ENCODE measurements around the gene TOR1B.
A peak's percentile ranks its signal among the peaks of the same experiment; 100 is the strongest.

Gene TOR1B, protein sequence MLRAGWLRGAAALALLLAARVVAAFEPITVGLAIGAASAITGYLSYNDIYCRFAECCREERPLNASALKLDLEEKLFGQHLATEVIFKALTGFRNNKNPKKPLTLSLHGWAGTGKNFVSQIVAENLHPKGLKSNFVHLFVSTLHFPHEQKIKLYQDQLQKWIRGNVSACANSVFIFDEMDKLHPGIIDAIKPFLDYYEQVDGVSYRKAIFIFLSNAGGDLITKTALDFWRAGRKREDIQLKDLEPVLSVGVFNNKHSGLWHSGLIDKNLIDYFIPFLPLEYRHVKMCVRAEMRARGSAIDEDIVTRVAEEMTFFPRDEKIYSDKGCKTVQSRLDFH

DNA sequence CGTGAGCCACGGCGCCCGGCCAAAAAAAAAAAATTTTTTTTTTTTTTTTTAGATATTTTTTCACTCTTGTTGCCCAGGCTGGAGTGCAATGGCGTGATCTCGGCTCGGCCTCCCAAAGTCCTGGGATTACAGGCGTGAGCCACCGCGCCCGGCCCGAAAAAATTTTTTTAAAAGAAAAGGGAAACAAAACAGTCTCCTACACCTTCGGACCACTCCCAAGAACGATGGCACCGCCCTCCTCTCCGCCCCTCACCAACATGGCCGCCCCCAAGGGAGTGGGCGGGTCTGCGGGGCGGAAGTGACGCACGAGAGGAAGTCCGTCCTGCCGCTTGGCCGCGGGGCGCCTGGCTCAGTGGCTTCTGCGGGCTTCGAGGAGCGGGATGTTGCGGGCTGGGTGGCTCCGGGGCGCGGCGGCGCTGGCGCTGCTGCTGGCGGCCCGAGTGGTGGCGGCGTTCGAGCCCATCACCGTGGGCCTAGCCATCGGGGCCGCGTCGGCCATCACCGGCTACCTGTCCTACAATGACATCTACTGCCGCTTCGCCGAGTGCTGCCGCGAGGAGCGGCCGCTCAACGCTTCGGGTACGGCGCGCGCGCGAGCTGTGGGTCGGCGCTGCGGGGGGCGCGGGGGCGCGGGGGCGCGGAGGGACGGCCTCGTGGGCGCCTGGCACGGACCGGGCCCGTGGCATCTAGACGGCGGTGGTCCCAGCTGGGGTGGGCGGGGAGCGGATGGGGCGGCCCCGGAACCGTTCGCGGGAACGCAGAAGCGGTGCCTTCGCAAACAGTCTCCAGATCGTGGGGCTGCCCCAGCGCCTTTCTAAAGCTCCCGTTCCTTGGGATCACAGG, at the start of gene TOR1B:
Gene TOR1B (plus strand): TSS at position 352 of the 843 bp plus-strand sequence. CDS start 29 bp downstream, at position 381.
- Histone ChIP-seq H3F3A (ENCODE audit: insufficient read depth, low read length) (no peaks in the 10 kb centered on the region), H3K4me2 (ENCODE audit: low read depth, low read length) (peak within 1 kb of the TSS; percentile 98), H3K9me2 (replicated peaks; ENCODE audit: insufficient read depth, low read length) (no peaks in the 10 kb centered on the region), H2AFZ (ENCODE audit: low read length) (peak within 1 kb of the TSS; percentile 83), H3K27ac (ENCODE audit: low read length) (peak within 1 kb of the TSS; percentile 32; the same call in 1 of the 2 replicates), H3K79me2 (ENCODE audit: low read length) (peaks cover 11% of the 10 kb centered on the region), H3K36me3 (replicated peaks; ENCODE audit: insufficient read depth, low read length) (no peaks in the 10 kb centered on the region), H3K4me3 (ENCODE audit: low read length) (peak within 1 kb of the TSS; percentile 91), H3K4me1 (ENCODE audit: low read length) (peaks cover 5% of the 10 kb centered on the region; the same call in 1 of the 2 replicates), H3K27me3 (replicated peaks; ENCODE audit: insufficient read depth, low read length) (no peaks in the 10 kb centered on the region; the same call in 1 of the 2 replicates), H3K9me3 (replicated peaks; ENCODE audit: insufficient read depth, low read length) (no peaks in the 10 kb centered on the region), H4K20me1 (ENCODE audit: insufficient read depth, low read length) (no peaks in the 10 kb centered on the region), H3K9ac (ENCODE audit: low read length) (peak within 1 kb of the TSS; percentile 63; the same call in 1 of the 2 replicates)
- TF ChIP-seq, protein P1, sequence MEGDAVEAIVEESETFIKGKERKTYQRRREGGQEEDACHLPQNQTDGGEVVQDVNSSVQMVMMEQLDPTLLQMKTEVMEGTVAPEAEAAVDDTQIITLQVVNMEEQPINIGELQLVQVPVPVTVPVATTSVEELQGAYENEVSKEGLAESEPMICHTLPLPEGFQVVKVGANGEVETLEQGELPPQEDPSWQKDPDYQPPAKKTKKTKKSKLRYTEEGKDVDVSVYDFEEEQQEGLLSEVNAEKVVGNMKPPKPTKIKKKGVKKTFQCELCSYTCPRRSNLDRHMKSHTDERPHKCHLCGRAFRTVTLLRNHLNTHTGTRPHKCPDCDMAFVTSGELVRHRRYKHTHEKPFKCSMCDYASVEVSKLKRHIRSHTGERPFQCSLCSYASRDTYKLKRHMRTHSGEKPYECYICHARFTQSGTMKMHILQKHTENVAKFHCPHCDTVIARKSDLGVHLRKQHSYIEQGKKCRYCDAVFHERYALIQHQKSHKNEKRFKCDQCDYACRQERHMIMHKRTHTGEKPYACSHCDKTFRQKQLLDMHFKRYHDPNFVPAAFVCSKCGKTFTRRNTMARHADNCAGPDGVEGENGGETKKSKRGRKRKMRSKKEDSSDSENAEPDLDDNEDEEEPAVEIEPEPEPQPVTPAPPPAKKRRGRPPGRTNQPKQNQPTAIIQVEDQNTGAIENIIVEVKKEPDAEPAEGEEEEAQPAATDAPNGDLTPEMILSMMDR (IDR thresholded peaks at IDR 0.05; ENCODE audit: low read length), result no peak
- TF ChIP-seq EZH2phosphoT487 (IDR thresholded peaks at IDR 0.05; ENCODE audit: low read length), result no peak
- TF ChIP-seq EZH2 (optimal IDR thresholded peaks at IDR 0.05; ENCODE audit: low read depth, low read length), result no peak
- peak; percentile 92 for DNase-seq

DNA sequence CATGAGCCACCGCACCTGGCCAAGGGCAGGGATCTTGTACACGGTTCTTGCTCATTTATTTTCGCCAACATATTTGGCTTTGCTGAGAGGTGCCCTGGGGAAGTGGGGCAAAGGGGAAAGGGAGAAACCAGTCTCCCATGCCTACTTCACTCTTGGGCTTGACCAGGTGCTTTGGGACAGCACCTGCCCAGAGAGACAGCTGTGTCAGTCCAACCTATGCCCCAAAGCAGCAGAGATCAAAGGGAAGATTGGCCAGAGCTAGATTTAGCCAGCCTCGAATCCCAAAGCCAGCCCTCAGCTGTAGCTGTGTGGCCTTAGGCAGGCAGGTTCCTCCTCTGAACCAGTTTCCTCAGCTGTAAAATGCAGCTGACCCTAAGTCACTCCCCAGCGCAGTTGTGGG, 47.8 kb upstream of the TOR1B start:
- Histone ChIP-seq H2AFZ (ENCODE audit: low read length) (no peak overlapping the region), H3K27me3 (replicated peaks; ENCODE audit: insufficient read depth, low read length) (peaks cover 82% of the 10 kb centered on the region), H3K9ac (ENCODE audit: low read length) (no peak overlapping the region), H3K4me1 (ENCODE audit: low read length) (no peaks in the 10 kb centered on the region), H4K20me1 (ENCODE audit: insufficient read depth, low read length) (no peaks in the 10 kb centered on the region), H3K36me3 (replicated peaks; ENCODE audit: insufficient read depth, low read length) (no peaks in the 10 kb centered on the region), H3K79me2 (ENCODE audit: low read length) (no peaks in the 10 kb centered on the region), H3K4me2 (ENCODE audit: low read depth, low read length) (no peak overlapping the region), H3K9me2 (replicated peaks; ENCODE audit: insufficient read depth, low read length) (no peaks in the 10 kb centered on the region), H3K27ac (ENCODE audit: low read length) (no peak overlapping the region), H3K9me3 (replicated peaks; ENCODE audit: insufficient read depth, low read length) (no peaks in the 10 kb centered on the region), H3F3A (ENCODE audit: insufficient read depth, low read length) (no peaks in the 10 kb centered on the region), H3K4me3 (ENCODE audit: low read length) (no peak overlapping the region)
- no peak for TF ChIP-seq EZH2 (optimal IDR thresholded peaks at IDR 0.05; ENCODE audit: low read depth, low read length)
- TF ChIP-seq, protein P1 (IDR thresholded peaks at IDR 0.05; ENCODE audit: low read length), result no peak
- TF ChIP-seq EZH2phosphoT487 (IDR thresholded peaks at IDR 0.05; ENCODE audit: low read length), result no peak
- DNase-seq, result no peak

DNA sequence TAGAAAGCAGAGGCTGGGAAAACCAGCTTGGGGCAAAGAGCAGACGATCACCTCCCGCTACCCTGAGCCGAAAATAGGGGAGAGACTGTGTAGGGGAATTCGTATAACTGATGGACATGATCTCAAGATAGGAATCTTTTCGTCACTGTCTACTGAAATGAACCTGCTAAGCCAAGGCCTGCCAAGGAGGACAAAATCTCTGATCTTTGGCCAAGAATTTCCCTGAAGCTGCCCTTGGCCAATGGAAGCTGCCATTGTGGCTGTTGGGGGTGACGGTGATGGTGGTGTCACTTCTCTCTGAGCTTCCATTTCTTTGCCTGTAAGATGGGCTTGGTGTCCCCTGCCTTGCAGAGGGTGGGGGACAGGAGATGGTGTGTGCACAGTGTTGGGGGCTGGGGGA, 46.8 kb upstream of the TOR1B start:
- Histone ChIP-seq H3K27ac (ENCODE audit: low read length) (no peak overlapping the region), H3K4me3 (ENCODE audit: low read length) (no peak overlapping the region), H3K9me3 (replicated peaks; ENCODE audit: insufficient read depth, low read length) (no peaks in the 10 kb centered on the region), H3K36me3 (replicated peaks; ENCODE audit: insufficient read depth, low read length) (no peaks in the 10 kb centered on the region), H3K79me2 (ENCODE audit: low read length) (no peaks in the 10 kb centered on the region), H3K9ac (ENCODE audit: low read length) (no peak overlapping the region), H2AFZ (ENCODE audit: low read length) (no peak overlapping the region), H3K4me1 (ENCODE audit: low read length) (no peaks in the 10 kb centered on the region), H3K9me2 (replicated peaks; ENCODE audit: insufficient read depth, low read length) (no peaks in the 10 kb centered on the region), H3F3A (ENCODE audit: insufficient read depth, low read length) (no peaks in the 10 kb centered on the region), H3K27me3 (replicated peaks; ENCODE audit: insufficient read depth, low read length) (peaks cover 82% of the 10 kb centered on the region), H3K4me2 (ENCODE audit: low read depth, low read length) (no peak overlapping the region), H4K20me1 (ENCODE audit: insufficient read depth, low read length) (no peaks in the 10 kb centered on the region)
- TF ChIP-seq EZH2phosphoT487 (IDR thresholded peaks at IDR 0.05; ENCODE audit: low read length), result no peak
- TF ChIP-seq, protein P1 (IDR thresholded peaks at IDR 0.05; ENCODE audit: low read length), result no peak
- no peak for TF ChIP-seq EZH2 (optimal IDR thresholded peaks at IDR 0.05; ENCODE audit: low read depth, low read length)
- DNase-seq, result no peak

Data from MM.1S (cell line).